SK-N-SH treated with all-trans-retinoic acid at 6 μM for 48 hours (cell line): ENCODE measurements around the gene AHI1.
"Not testable (repeated sequence)": the region's sequence is repeated elsewhere in the genome, so short reads cannot be mapped to it uniquely, and the experiment has no call there.

Source experiments
- ATAC-seq: fragments of 200-7000 bp; cut with Tn5 transposase; 3 replicates; pipeline ENCODE4 v1.9.1; 2020; ENCODE audit warnings: mild to moderate bottlenecking, moderate library complexity
- ARNTL ChIP-seq: fragments of 450-650 bp; formaldehyde crosslinking; IDR thresholded peaks from 2 replicates; pipeline ENCODE4 v1.5.0; 2020; ENCODE audit warnings: low read depth, mild to moderate bottlenecking, moderate library complexity, borderline replicate concordance
- BACH2 ChIP-seq: fragments of 250-450 bp; sonication (Bioruptor Pico); IDR thresholded peaks from 2 replicates; pipeline ENCODE4 v1.9.0; 2021; ENCODE audit warnings: mild to moderate bottlenecking, borderline replicate concordance
- CREB5 ChIP-seq: fragments of 250-450 bp; sonication (Bioruptor Pico); IDR thresholded peaks from 2 replicates; pipeline ENCODE4 v1.5.1; 2020; ENCODE audit warnings: low read depth, mild to moderate bottlenecking, moderate library complexity
- CSRNP3 ChIP-seq: fragments of 250-450 bp; sonication (Bioruptor Pico); IDR thresholded peaks from 2 replicates; pipeline ENCODE4 v1.5.1; 2021; ENCODE audit warnings: mild to moderate bottlenecking, moderate library complexity
- ESRRG ChIP-seq: fragments of 250-450 bp; sonication (Bioruptor Pico); IDR thresholded peaks from 2 replicates; pipeline ENCODE4 v1.6.1; 2021; ENCODE audit warnings: mild to moderate bottlenecking
- GLIS3 ChIP-seq: fragments of 250-450 bp; sonication (Bioruptor Pico); IDR thresholded peaks from 2 replicates; pipeline ENCODE4 v1.5.0; 2020; ENCODE audit warnings: mild to moderate bottlenecking, moderate library complexity
- ISL1 ChIP-seq: fragments of 250-450 bp; sonication (Bioruptor Pico); IDR thresholded peaks from 2 replicates; pipeline ENCODE4 v2.1.2; 2022; ENCODE audit warnings: mild to moderate bottlenecking, moderate library complexity
- OSR1 ChIP-seq: fragments of 250-450 bp; sonication (Bioruptor Pico); IDR thresholded peaks from 2 replicates; pipeline ENCODE4 v1.8.0; 2022; ENCODE audit warnings: moderate library complexity, mild to moderate bottlenecking, inconsistent platforms
- PATZ1 ChIP-seq: fragments of 250-450 bp; sonication (Bioruptor Pico); IDR thresholded peaks from 2 replicates; pipeline ENCODE4 v1.8.0; 2020; ENCODE audit warnings: mild to moderate bottlenecking, moderate library complexity, borderline replicate concordance
- POU6F1 ChIP-seq: fragments of 250-450 bp; sonication (Bioruptor Pico); IDR thresholded peaks from 2 replicates; pipeline ENCODE4 v1.8.0; 2021; ENCODE audit warnings: low read depth, mild to moderate bottlenecking, moderate library complexity, borderline replicate concordance
- RARB ChIP-seq: fragments of 250-450 bp; sonication (Bioruptor Pico); IDR thresholded peaks from 2 replicates; pipeline ENCODE4 v1.8.0; 2021; ENCODE audit warnings: mild to moderate bottlenecking, moderate library complexity
- SNAI2 ChIP-seq: fragments of 250-450 bp; sonication (Bioruptor Pico); IDR thresholded peaks from 2 replicates; pipeline ENCODE4 v1.5.0; 2020; ENCODE audit warnings: mild to moderate bottlenecking, moderate library complexity
- TCF4 ChIP-seq: fragments of 250-450 bp; sonication (Bioruptor Pico); IDR thresholded peaks from 2 replicates; pipeline ENCODE4 v1.8.0; 2021; ENCODE audit warnings: mild to moderate bottlenecking, moderate library complexity, borderline replicate concordance
- TOX ChIP-seq: fragments of 250-450 bp; sonication (Bioruptor Pico); IDR thresholded peaks from 2 replicates; pipeline ENCODE4 v1.8.0; 2021; ENCODE audit warnings: mild to moderate bottlenecking, moderate library complexity, borderline replicate concordance
- TSHZ2 ChIP-seq: fragments of 250-450 bp; sonication (Bioruptor Pico); IDR thresholded peaks from 2 replicates; pipeline ENCODE4 v1.5.0; 2020; ENCODE audit warnings: mild to moderate bottlenecking, moderate library complexity
- ZC3H10 ChIP-seq: fragments of 250-450 bp; sonication (Bioruptor Pico); IDR thresholded peaks from 2 replicates; pipeline ENCODE4 v1.5.1; 2021; ENCODE audit warnings: mild to moderate bottlenecking, moderate library complexity
- ZFP3 ChIP-seq: fragments of 250-450 bp; sonication (Bioruptor Pico); IDR thresholded peaks from 2 replicates; pipeline ENCODE4 v1.5.0; 2020; ENCODE audit warnings: mild to moderate bottlenecking, moderate library complexity
- ZFP30 ChIP-seq: fragments of 450-650 bp; formaldehyde crosslinking; IDR thresholded peaks from 2 replicates; pipeline ENCODE4 v1.5.0; 2022; ENCODE audit warnings: mild to moderate bottlenecking, moderate library complexity
- ZNF565 ChIP-seq: fragments of 450-650 bp; formaldehyde crosslinking; conservative IDR thresholded peaks from 2 replicates; pipeline ENCODE4 v1.5.0; 2020; ENCODE audit warnings: low read depth, mild to moderate bottlenecking, moderate library complexity
- ZNF70 ChIP-seq: fragments of 450-650 bp; formaldehyde crosslinking; IDR thresholded peaks from 2 replicates; pipeline ENCODE4 v1.5.0; 2020; ENCODE audit warnings: mild to moderate bottlenecking, moderate library complexity
- ZNF8 ChIP-seq: fragments of 450-650 bp; formaldehyde crosslinking; IDR thresholded peaks from 2 replicates; pipeline ENCODE4 v1.5.0; 2020; ENCODE audit warnings: mild to moderate bottlenecking, moderate library complexity

AHI1 gene

GRCh38 chr6:135347887-135348286 is 149.7 kb downstream of the AHI1 start:
- TF ChIP-seq ZC3H10 (CRISPR knock-in tag) (no peak), ZNF8 (no peak), ISL1 (CRISPR knock-in tag) (no peak), ARNTL (CRISPR knock-in tag) (no peak), ZNF70 (CRISPR knock-in tag) (no peak)
- ATAC-seq = no peak

- TF ChIP-seq GLIS3 (no peak), CSRNP3 (CRISPR knock-in tag) (no peak), POU6F1 (CRISPR knock-in tag) (no peak), BACH2 (CRISPR knock-in tag) (no peak), ZNF565 (no peak), ARNTL (CRISPR knock-in tag) (no peak), RARB (CRISPR knock-in tag) (no peak), SNAI2 (CRISPR knock-in tag) (no peak), TOX (no peak), ESRRG (CRISPR knock-in tag) (no peak), ISL1 (CRISPR knock-in tag) (no peak), ZC3H10 (CRISPR knock-in tag) (no peak), OSR1 (no peak), PATZ1 (CRISPR knock-in tag) (no peak)
- ATAC-seq = peak; percentile 89
Measured at GRCh38 chr6:135346747-135347146, 150.8 kb downstream of the AHI1 start.

- TF ChIP-seq ESRRG (CRISPR knock-in tag) (no peak), CSRNP3 (CRISPR knock-in tag) (no peak), CREB5 (CRISPR knock-in tag) (no peak), ZFP3 (no peak), TCF4 (CRISPR knock-in tag) (no peak), ZNF565 (no peak), ZFP30 (CRISPR knock-in tag) (no peak), TOX (no peak), PATZ1 (CRISPR knock-in tag) (no peak), GLIS3 (no peak), POU6F1 (CRISPR knock-in tag) (no peak), SNAI2 (CRISPR knock-in tag) (no peak), ZC3H10 (CRISPR knock-in tag) (no peak), OSR1 (no peak), BACH2 (CRISPR knock-in tag) (no peak), TSHZ2 (CRISPR knock-in tag) (no peak)
- ATAC-seq = no peak
Measured at GRCh38 chr6:135344526-135344925, 153.0 kb downstream of the AHI1 start.

- ATAC-seq = not testable (repeated sequence)
Measured at GRCh38 chr6:135339920-135340319, 157.6 kb downstream of the AHI1 start.
